Activated CD8-positive, alpha-beta T cell treated with anti-CD3 and anti-CD28 coated beads for 36 hours (primary cell): Measurements from ENCODE around the gene ACBD6. TPM values are rescaled to one million over a fixed set of nuclear protein-coding genes. Genes with fewer than 3 reads are reported as not detected.

Source experiments
- ATAC-seq: fragments of 200-7000 bp; cut with Tn5 transposase; one replicate; pipeline ENCODE4 v1.10.0; 2021; ENCODE audit warnings: mild to moderate bottlenecking, moderate library complexity
- CTCF ChIA-PET: fragments of 350-600 bp; sonication (Branson Sonifier 250); formaldehyde crosslinking; loops from one replicate; lab custom pipeline; 2021; ENCODE audit warnings: antibody characterized with exemption; lab: Charles Lee
- POLR2A ChIA-PET: fragments of 350-600 bp; sonication (Branson Sonifier 250); formaldehyde crosslinking; loops from one replicate; lab custom pipeline; 2021; ENCODE audit warnings: antibody characterized with exemption; lab: Charles Lee
- DNase-seq: peaks from one replicate; pipeline ENCODE4 v3.0.0-alpha.2; 2020
- H3K27ac Mint-ChIP-seq: one replicate; pipeline ENCODE4 v1.8.0; 2021; ENCODE audit warnings: mild to moderate bottlenecking, mixed read lengths
- H3K27me3 Mint-ChIP-seq: one replicate; pipeline ENCODE4 v1.8.0; 2021; ENCODE audit warnings: mixed read lengths
- H3K36me3 Mint-ChIP-seq: one replicate; pipeline ENCODE4 v1.8.0; 2021; ENCODE audit warnings: low read depth, mixed read lengths
- H3K4me1 Mint-ChIP-seq: one replicate; pipeline ENCODE4 v1.8.0; 2021; ENCODE audit warnings: low read depth, mixed read lengths
- H3K4me3 Mint-ChIP-seq: one replicate; pipeline ENCODE4 v1.8.0; 2021; ENCODE audit warnings: mild to moderate bottlenecking, moderate library complexity, mixed read lengths
- H3K9me3 Mint-ChIP-seq: one replicate; pipeline ENCODE4 v1.8.0; 2021; ENCODE audit warnings: mixed read lengths
- intact Hi-C: fragments of 100-400 bp; cut with micrococcal nuclease; formaldehyde crosslinking; loops from one replicate; pipeline ENCODE4 v1.10.0; 2022
- total RNA-seq, 2 experiments: library from RNA; stranded (reverse); gene quantifications; one replicate each; pipeline ENCODE4 v1.2.3, GENCODE V29; 2021
- TF ChIP-seq, protein P1 (sequence below): fragments of 200-600 bp; IDR thresholded peaks from one replicate; pipeline ENCODE4 v1.8.0; 2022; ENCODE audit warnings: antibody characterized with exemption, mild to moderate bottlenecking

Gene ACBD6
- total RNA-seq, 2 experiments from 2014 or later: 41.3 to 45.0 TPM

DNA sequence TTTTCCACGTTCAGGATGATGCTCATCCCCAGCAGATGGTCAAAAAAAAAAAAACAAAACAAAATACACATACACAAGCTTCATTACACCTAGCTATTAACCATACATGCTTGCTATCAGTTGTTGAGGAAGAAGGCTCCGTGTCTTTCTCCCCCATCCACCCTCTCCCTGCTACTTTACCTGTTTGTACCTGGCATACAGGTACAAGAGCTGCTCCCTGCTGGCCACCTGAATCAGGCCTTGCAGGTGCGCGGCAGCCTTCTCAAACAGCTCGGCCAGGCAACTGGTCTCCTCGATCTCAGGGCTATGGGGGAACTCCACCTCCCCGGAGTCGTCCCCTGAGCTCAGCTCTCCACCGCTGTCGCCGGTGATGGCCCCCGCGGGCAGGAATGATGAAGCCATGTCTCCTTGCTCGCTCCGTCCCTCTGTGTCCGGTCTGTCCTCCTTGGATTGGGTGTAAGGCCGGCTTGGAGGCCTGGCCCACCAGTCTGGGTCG, 464 bp downstream of the ACBD6 start:
- Mint-ChIP-seq H3K36me3 (peaks cover 21% of the 10 kb centered on the region), H3K4me3 (peak overlapping the region; percentile 96), H3K4me1 (peaks cover 28% of the 10 kb centered on the region), H3K27ac (peak overlapping the region; percentile 97), H3K9me3 (no peaks in the 10 kb centered on the region), H3K27me3 (no peaks in the 10 kb centered on the region)
- intact Hi-C loops: no loop called here
- ChIA-PET POLR2A (interaction anchor here (0.7 to 2.1 kb wide), 10 partner anchors 9 to 520 kb away, joined by 3 to 13 read pairs (median 3); no protein-coding TSS in a partner anchor), CTCF (interaction anchor here (0.9 to 6.9 kb wide), 7 partner anchors 9 to 323 kb away, joined by 3 to 78 read pairs (median 6); no protein-coding TSS in a partner anchor)
- TF ChIP-seq, protein P1, sequence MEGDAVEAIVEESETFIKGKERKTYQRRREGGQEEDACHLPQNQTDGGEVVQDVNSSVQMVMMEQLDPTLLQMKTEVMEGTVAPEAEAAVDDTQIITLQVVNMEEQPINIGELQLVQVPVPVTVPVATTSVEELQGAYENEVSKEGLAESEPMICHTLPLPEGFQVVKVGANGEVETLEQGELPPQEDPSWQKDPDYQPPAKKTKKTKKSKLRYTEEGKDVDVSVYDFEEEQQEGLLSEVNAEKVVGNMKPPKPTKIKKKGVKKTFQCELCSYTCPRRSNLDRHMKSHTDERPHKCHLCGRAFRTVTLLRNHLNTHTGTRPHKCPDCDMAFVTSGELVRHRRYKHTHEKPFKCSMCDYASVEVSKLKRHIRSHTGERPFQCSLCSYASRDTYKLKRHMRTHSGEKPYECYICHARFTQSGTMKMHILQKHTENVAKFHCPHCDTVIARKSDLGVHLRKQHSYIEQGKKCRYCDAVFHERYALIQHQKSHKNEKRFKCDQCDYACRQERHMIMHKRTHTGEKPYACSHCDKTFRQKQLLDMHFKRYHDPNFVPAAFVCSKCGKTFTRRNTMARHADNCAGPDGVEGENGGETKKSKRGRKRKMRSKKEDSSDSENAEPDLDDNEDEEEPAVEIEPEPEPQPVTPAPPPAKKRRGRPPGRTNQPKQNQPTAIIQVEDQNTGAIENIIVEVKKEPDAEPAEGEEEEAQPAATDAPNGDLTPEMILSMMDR: no peak
- DNase-seq (no peak), ATAC-seq (peak; percentile 27)

DNA sequence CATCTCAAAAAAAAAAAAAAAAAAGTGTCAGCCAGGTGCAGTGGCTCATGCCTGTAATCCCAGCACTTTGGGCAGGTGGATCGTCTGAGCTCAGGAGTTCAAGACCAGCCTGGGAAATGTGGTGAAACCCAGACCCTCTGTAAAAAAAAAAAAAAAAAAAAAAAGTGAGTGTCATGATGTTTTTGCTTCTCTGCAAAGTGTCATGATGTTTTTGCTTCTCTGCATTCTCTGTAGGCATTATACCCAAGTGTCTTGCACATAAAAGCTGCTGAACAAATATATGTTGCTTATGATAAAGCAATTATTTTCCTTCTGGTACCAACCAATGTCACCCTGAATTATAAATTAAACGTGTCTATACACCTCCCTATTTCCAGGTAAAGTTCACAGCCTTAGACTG, 1.7 kb downstream of the ACBD6 start:
- CTCF ChIA-PET: interaction anchor here (1.0 to 6.9 kb wide), 5 partner anchors 9 to 363 kb away, joined by 3 to 78 read pairs (median 12); no protein-coding TSS in a partner anchor
- H3K36me3 Mint-ChIP-seq: peaks cover 21% of the 10 kb centered on the region
- no peak for ATAC-seq
- peaks cover 35% of the 10 kb centered on the region for H3K4me1 Mint-ChIP-seq
- H3K27ac Mint-ChIP-seq: no peak overlapping the region
- TF ChIP-seq, protein P1: no peak
- no peaks in the 10 kb centered on the region for H3K9me3 Mint-ChIP-seq
- intact Hi-C loops: no loop called here
- no peaks in the 10 kb centered on the region for H3K27me3 Mint-ChIP-seq
- peak overlapping the region; percentile 96 for H3K4me3 Mint-ChIP-seq
- no peak for DNase-seq
- POLR2A ChIA-PET: interaction anchor here (0.7 to 0.9 kb wide), 3 partner anchors 8 to 11 kb away, joined by 3 read pairs; no protein-coding TSS in a partner anchor

DNA sequence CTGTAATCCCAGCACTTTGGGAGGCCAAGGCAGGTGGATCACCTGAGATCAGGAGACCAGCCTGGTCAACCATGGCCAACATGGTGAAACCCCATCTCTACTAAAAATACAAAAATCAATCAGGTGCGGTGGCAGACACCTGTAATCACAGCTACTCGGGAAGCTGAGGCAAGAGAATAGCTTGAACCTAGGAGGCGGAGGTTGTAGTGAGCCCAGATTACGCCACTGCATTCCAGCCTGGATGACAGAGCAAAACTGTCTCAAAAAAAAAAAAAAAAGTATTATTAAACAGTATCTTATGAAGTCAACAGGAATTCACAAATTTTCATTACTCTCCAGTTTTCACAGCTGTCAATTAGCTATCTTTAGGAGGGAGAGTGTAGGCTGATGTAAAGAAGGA, 3.8 kb downstream of the ACBD6 start:
- no peak for DNase-seq
- TF ChIP-seq, protein P1: no peak
- intact Hi-C loops: no loop called here
- no peak overlapping the region for H3K4me3 Mint-ChIP-seq
- ChIA-PET CTCF (interaction anchor here (1.2 to 3.7 kb wide), 3 partner anchors 16 to 246 kb away, joined by 5 to 16 read pairs (median 6); no protein-coding TSS in a partner anchor), POLR2A (interaction anchor here (0.6 to 1.1 kb wide), 2 partner anchors 9 to 387 kb away, joined by 3 to 4 read pairs; no protein-coding TSS in a partner anchor)
- H3K36me3 Mint-ChIP-seq: peaks cover 30% of the 10 kb centered on the region
- no peaks in the 10 kb centered on the region for H3K9me3 Mint-ChIP-seq
- H3K4me1 Mint-ChIP-seq: peaks cover 42% of the 10 kb centered on the region
- no peak overlapping the region for H3K27ac Mint-ChIP-seq
- no peaks in the 10 kb centered on the region for H3K27me3 Mint-ChIP-seq
- ATAC-seq: no peak

DNA sequence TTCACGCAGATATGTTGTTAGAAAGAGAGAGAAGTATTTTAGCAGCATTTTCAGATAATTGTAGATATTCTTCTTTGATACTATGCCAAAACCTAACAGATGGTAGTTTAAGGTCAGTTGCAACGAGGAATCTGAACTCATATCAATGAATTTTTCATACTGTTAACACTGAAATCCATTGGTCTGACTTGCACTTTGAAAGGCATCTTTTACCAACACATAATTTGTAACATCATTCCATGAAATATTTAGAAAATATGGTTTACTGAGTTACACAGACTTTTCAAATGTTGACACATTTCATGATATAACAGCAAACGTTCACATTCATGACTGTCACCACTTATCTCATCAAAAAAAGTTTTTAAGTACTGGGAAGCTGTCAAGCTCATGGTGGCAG, 4.6 kb downstream of the ACBD6 start:
- DNase-seq (no peak), ATAC-seq (no peak)
- Mint-ChIP-seq H3K4me1 (peaks cover 38% of the 10 kb centered on the region), H3K27me3 (no peaks in the 10 kb centered on the region), H3K4me3 (no peak overlapping the region), H3K27ac (no peak overlapping the region), H3K9me3 (no peaks in the 10 kb centered on the region), H3K36me3 (peaks cover 34% of the 10 kb centered on the region)
- intact Hi-C loops: no loop called here
- TF ChIP-seq, protein P1: no peak
- ChIA-PET POLR2A (no interaction called here), CTCF (interaction anchor here (1.2 to 3.7 kb wide), 2 partner anchors 15 to 18 kb away, joined by 3 to 16 read pairs; no protein-coding TSS in a partner anchor)

DNA sequence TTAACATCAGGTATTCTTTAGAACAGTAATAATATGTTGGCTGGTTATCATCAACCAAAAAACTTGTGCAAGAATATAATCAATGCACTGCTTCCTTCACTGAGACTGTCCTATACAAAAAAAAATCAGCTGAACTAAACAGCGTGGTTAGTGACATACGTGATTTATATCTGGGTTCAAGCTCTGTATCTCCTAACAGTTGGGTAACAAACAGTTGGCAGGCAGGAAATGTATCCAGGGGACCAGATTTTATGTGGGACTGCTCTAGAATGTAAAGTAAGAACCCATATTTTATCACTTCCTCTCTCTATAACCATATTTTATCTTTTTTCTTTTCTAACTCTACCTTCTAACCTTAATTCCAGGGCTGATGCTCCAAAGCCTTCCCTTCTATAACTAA, 8.0 kb downstream of the ACBD6 start:
- H3K9me3 Mint-ChIP-seq: no peaks in the 10 kb centered on the region
- no peak overlapping the region for H3K4me3 Mint-ChIP-seq
- H3K27me3 Mint-ChIP-seq: no peaks in the 10 kb centered on the region
- peaks cover 25% of the 10 kb centered on the region for H3K4me1 Mint-ChIP-seq
- no peak for ATAC-seq
- DNase-seq: no peak
- peaks cover 23% of the 10 kb centered on the region for H3K36me3 Mint-ChIP-seq
- TF ChIP-seq, protein P1: no peak
- H3K27ac Mint-ChIP-seq: no peak overlapping the region
- ChIA-PET POLR2A (no interaction called here), CTCF (interaction anchor here (0.6 kb wide), 1 partner anchor 98 kb away, joined by 3 read pairs; no protein-coding TSS in a partner anchor)
- intact Hi-C loops: no loop called here
